K562 (cell line): Measurements from ENCODE around the gene LDB2. TPM values are rescaled to one million over a fixed set of nuclear protein-coding genes. Genes with fewer than 3 reads are reported as not detected.

ENCODE experiments used
- ATAC-seq: fragments of 200-7000 bp; cut with Tn5 transposase; 3 replicates; pipeline ENCODE4 v1.9.1; 2020; ENCODE audit warnings: moderate library complexity
- BruUV-seq: library from RNA; stranded (reverse); fragments of 400-500 nt; replicated peaks from 2 replicates; lab custom pipeline; 2021; lab: Mats Ljungman, UMichigan
- CTCF ChIA-PET: fragments of 300-600 bp; formaldehyde crosslinking; extraction: SDS; loops from one replicate; lab custom pipeline; 2021; ENCODE audit warnings: low intra/inter-chr PET ratio; lab: Yijun Ruan, JAX
- POLR2A ChIA-PET: fragments of 300-600, 350-650 bp; sonication (Branson Sonifier 250); formaldehyde crosslinking; extraction: SDS; loops from one replicate; lab custom pipeline; 2021; ENCODE audit warnings: antibody characterized with exemption, inconsistent platforms; lab: Yijun Ruan, JAX
- DNase-seq, 4 experiments: peaks; one replicate each; pipeline versions ENCODE4 v3.0.0 to v3.0.0-alpha.2; 2011 to 2018; ENCODE audit warnings: low spot score in 3 of 4, mixed read lengths in 3 of 4; ENCODE audit errors: extremely low read depth in 1 of 4
- FAIRE-seq: peaks from 2 replicates; lab custom pipeline; 2011; peaks lifted over from hg19 to GRCh38; lab: Jason Lieb, UNC
- H2AFZ ChIP-seq: 2 replicates; pipeline ENCODE4 v1.6.0; 2011; ENCODE audit warnings: low read depth, low read length, control low read depth, inconsistent platforms
- H3K27ac ChIP-seq: fragments of 200-600 bp; 3 replicates; pipeline ENCODE4 v1.8.0; 2011; ENCODE audit warnings: low read depth, mild to moderate bottlenecking, control low read depth, inconsistent platforms, low read length, moderate library complexity, mixed read lengths; ENCODE audit errors: extremely low read depth
- H3K27me3 ChIP-seq, 2 experiments: fragments of 300-600 bp in 1 of 2; 2 replicates in 1 of 2; 3 replicates in 1 of 2; pipeline versions ENCODE4 v1.6.0 to v1.8.0; 2011; ENCODE audit warnings: inconsistent platforms in 2 of 2, low read length in 2 of 2, mild to moderate bottlenecking in 1 of 2, mixed read lengths in 1 of 2, moderate library complexity in 1 of 2; ENCODE audit not compliant: control insufficient read depth in 2 of 2, insufficient read depth in 2 of 2
- H3K36me3 ChIP-seq: fragments of 300-600 bp; 3 replicates; pipeline ENCODE4 v1.8.0; 2011; ENCODE audit warnings: mild to moderate bottlenecking, low read length, inconsistent platforms; ENCODE audit not compliant: control insufficient read depth, insufficient read depth
- H3K4me1 ChIP-seq, 2 experiments: fragments of 200-600 bp in 1 of 2; replicated peaks in 1 of 2; 2 replicates in 1 of 2; 3 replicates in 1 of 2; pipeline versions ENCODE4 v1.5.1 to v1.8.0; 2011; ENCODE audit warnings: inconsistent platforms in 2 of 2, low read length in 2 of 2, mild to moderate bottlenecking in 1 of 2, mixed read lengths in 1 of 2, moderate library complexity in 1 of 2; ENCODE audit not compliant: control insufficient read depth in 2 of 2, insufficient read depth in 2 of 2
- H3K4me2 ChIP-seq: 2 replicates; pipeline ENCODE4 v1.6.1; 2011; ENCODE audit warnings: low read length, control low read depth, inconsistent platforms, mixed read lengths; ENCODE audit not compliant: insufficient read depth
- H3K4me3 ChIP-seq: fragments of 200-600 bp; sonication (generic), shearing (Covaris generic); 2 replicates; pipeline ENCODE4 v1.5.1; 2016; ENCODE audit warnings: control low read depth, inconsistent platforms
- H3K79me2 ChIP-seq: fragments of 200-600 bp; 3 replicates; pipeline ENCODE4 v1.8.0; 2011; ENCODE audit warnings: low read length, inconsistent platforms; ENCODE audit not compliant: control insufficient read depth, insufficient read depth
- H3K9ac ChIP-seq, 2 experiments: 2 replicates each; pipeline versions ENCODE4 v1.6.0 to v1.6.1; 2011; ENCODE audit warnings: low read depth in 2 of 2, low read length in 2 of 2, control low read depth in 1 of 2, inconsistent platforms in 1 of 2, mild to moderate bottlenecking in 1 of 2, mixed read lengths in 1 of 2; ENCODE audit not compliant: insufficient read depth in 1 of 2
- H3K9me1 ChIP-seq: one replicate; pipeline ENCODE4 v1.6.0; 2011; ENCODE audit warnings: inconsistent platforms, mild to moderate bottlenecking, low read length, moderate library complexity; ENCODE audit not compliant: control insufficient read depth, insufficient read depth
- H3K9me3 ChIP-seq: replicated peaks from 2 replicates; pipeline ENCODE4 v1.5.1; 2011; ENCODE audit warnings: low read depth, low read length, inconsistent platforms; ENCODE audit not compliant: control insufficient read depth, insufficient read depth
- H4K20me1 ChIP-seq: replicated peaks from 2 replicates; pipeline ENCODE4 v1.6.1; 2011; ENCODE audit warnings: low read length, inconsistent platforms, mixed read lengths; ENCODE audit not compliant: control insufficient read depth, insufficient read depth
- ADNP ChIP-seq: fragments of 200-800 bp; sonication (Bioruptor generic); IDR thresholded peaks from 2 replicates; pipeline ENCODE4 v1.6.1; 2016; ENCODE audit warnings: missing genetic modification characterization, missing compliant biosample characterization
- CREB3L1 ChIP-seq: fragments of 450-650 bp; IDR thresholded peaks from 2 replicates; pipeline ENCODE4 v1.6.1; 2014; ENCODE audit warnings: low read depth, mild to moderate bottlenecking, moderate library complexity, borderline replicate concordance
- CSDE1 ChIP-seq, 2 experiments: fragments of 450-650 bp; IDR thresholded peaks; 2 replicates each; pipeline ENCODE4 v1.6.1; 2016; ENCODE audit warnings: mild to moderate bottlenecking in 1 of 2
- EWSR1 ChIP-seq: fragments of 450-650 bp; IDR thresholded peaks from 2 replicates; pipeline ENCODE4 v1.6.1; 2018; ENCODE audit warnings: borderline replicate concordance, mild to moderate bottlenecking, low read depth, moderate library complexity; ENCODE audit not compliant: partially characterized antibody
- FOXM1 ChIP-seq, 2 experiments: fragments of 450-650 bp in 1 of 2; sonication (generic) in 1 of 2; formaldehyde crosslinking in 1 of 2; IDR thresholded peaks; 2 replicates each; pipeline versions ENCODE4 v1.6.1 to v1.9.0; 2017 to 2022; ENCODE audit warnings: low read depth in 2 of 2, mild to moderate bottlenecking in 2 of 2, missing genetic modification reagents in 1 of 2, moderate library complexity in 1 of 2
- HEY1 ChIP-seq: fragments of 250-450 bp; sonication (Bioruptor Pico); IDR thresholded peaks from 2 replicates; pipeline ENCODE4 v1.5.0; 2020; ENCODE audit warnings: mild to moderate bottlenecking, moderate library complexity, borderline replicate concordance
- NCOA6 ChIP-seq: fragments of 450-650 bp; IDR thresholded peaks from 2 replicates; pipeline ENCODE4 v1.6.1; 2017; ENCODE audit warnings: mild to moderate bottlenecking
- TRIM24 ChIP-seq, 2 experiments: fragments of 450-650 bp; IDR thresholded peaks; 2 replicates each; pipeline ENCODE4 v1.6.1; 2016
- TRIM28 ChIP-seq: fragments of 450-650 bp; IDR thresholded peaks from 2 replicates; pipeline ENCODE4 v1.6.1; 2017
- ZBTB1 ChIP-seq: sonication (generic); formaldehyde crosslinking; IDR thresholded peaks from 2 replicates; pipeline ENCODE4 v1.8.1; 2023; ENCODE audit warnings: missing genetic modification reagents, low read depth, mild to moderate bottlenecking, borderline replicate concordance
- ZKSCAN3 ChIP-seq: fragments of 250-450 bp; sonication (Bioruptor Pico); IDR thresholded peaks from 2 replicates; pipeline ENCODE4 v1.4.0; 2020
- WGBS: fragments of 100-300 bp; shearing (Covaris generic); methylation state at CpG from one replicate; pipeline ENCODE4 v1.1.6; 2016; ENCODE audit warnings: low coverage, mixed read lengths; ENCODE audit not compliant: insufficient coverage; ENCODE audit errors: missing lambda C conversion rate; 5-methylcytosine and 5-hydroxymethylcytosine counted together
- in situ Hi-C: fragments of 300-500 bp; cut with MboI; formaldehyde crosslinking; loops from 4 replicates; pipeline ENCODE4 v1.15.0; 2018; ENCODE audit warnings: inconsistent platforms, mixed read lengths
- intact Hi-C: fragments of 100-400 bp; cut with micrococcal nuclease; formaldehyde crosslinking; loops from 2 replicates; pipeline ENCODE4 v1.14.2; 2022
- polyA plus RNA-seq, 8 experiments: library from polyadenylated mRNA; depleted of rRNA in 4 of 8; stranded (reverse) in 5 of 8; unstranded in 3 of 8; fragments of >200 nt; fragmentation: Nextera tagmentation in 2 of 8; fragmentation: Illumina TruSeq in 1 of 8; extraction: Ambion mirVana in 2 of 8; extraction: Trizol in 1 of 8; gene quantifications; 2 replicates each; pipeline versions ENCODE4 v1.2.1 to v1.2.3, GENCODE V29; 2011 to 2014; ENCODE audit warnings: inconsistent platforms in 1 of 8, missing spikeins in 1 of 8
- total RNA-seq, 7 experiments: library from RNA; depleted of rRNA in 6 of 7; stranded (reverse); fragments of >200 nt in 6 of 7; fragmentation: Illumina TruSeq in 2 of 7; extraction: Trizol in 2 of 7; gene quantifications; 2 replicates each; pipeline versions ENCODE4 v1.2.1 to v1.2.3, GENCODE V29; 2011 to 2021; ENCODE audit warnings: low replicate concordance in 1 of 7
- TF ChIP-seq, protein P1 (sequence below): sonication (generic); formaldehyde crosslinking; IDR thresholded peaks from 2 replicates; pipeline ENCODE4 v1.8.0; 2023; ENCODE audit warnings: mild to moderate bottlenecking, missing genetic modification reagents

LDB2 gene
- total and polyA plus RNA-seq, 9 of the 15 experiments (the other 6 are each of a cell fraction or from before 2014, with no cell fraction given), result 0.10 to 0.20 TPM; not detected in 7

DNA sequence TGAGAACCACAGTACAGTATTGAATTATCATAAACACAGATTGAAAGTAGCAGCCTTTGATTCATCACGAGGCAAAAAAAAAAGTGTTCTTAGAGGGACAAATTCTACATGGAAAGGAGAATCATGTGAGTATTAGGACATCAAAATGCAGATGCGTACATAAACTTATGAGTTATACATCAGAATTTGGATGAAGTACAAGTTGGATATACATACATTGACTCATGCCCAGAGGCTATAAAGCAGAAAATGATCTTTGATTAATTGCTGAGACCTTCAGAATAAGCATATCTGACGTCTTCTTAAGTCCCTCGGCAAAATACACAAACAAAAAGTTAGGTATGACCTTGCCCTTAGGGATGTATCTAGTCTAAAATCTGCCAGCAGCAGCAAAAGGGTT lies 206.4 kb downstream of the LDB2 start (continued):
- no peak for TF ChIP-seq FOXM1 (IDR thresholded peaks at IDR 0.05; ENCODE audit: low read depth)
- TF ChIP-seq FOXM1 (CRISPR knock-in tag; IDR thresholded peaks at IDR 0.05; ENCODE audit: low read depth), result no peak
- no peak for TF ChIP-seq ZBTB1
- TF ChIP-seq ZKSCAN3 (CRISPR knock-in tag), result no peak
- no peak for TF ChIP-seq NCOA6

- ChIA-PET CTCF (no interaction called here), POLR2A (no interaction called here)
- no TSS peak for BruUV-seq
- no peaks in the 10 kb centered on the region for H3K9me1 ChIP-seq
- WGBS, result 0% methylated on average over 1 of the region's 1 CpG
- peaks cover 0 to 4% of the 10 kb centered on the region in 2 experiments; a peak in 2 of 5 replicates for H3K27me3 ChIP-seq
- ATAC-seq, result no peak
- H3K4me1 ChIP-seq, result no peaks in the 10 kb centered on the region
- in situ Hi-C loops (no loop called here), intact Hi-C loops (no loop called here)
- H2AFZ ChIP-seq, result no peak overlapping the region
- no peak overlapping the region for H3K9ac ChIP-seq
- no peak for DNase-seq
- no peak overlapping the region for H3K4me2 ChIP-seq
- H3K79me2 ChIP-seq, result no peaks in the 10 kb centered on the region
- H3K36me3 ChIP-seq, result no peaks in the 10 kb centered on the region
- H3K9me3 ChIP-seq, result no peaks in the 10 kb centered on the region
- FAIRE-seq, result no peak
- no peak overlapping the region for H3K27ac ChIP-seq
- no peaks in the 10 kb centered on the region for H4K20me1 ChIP-seq
- H3K4me3 ChIP-seq, result no peak overlapping the region
- TF ChIP-seq TRIM28, result no peak
- TF ChIP-seq, protein P1, sequence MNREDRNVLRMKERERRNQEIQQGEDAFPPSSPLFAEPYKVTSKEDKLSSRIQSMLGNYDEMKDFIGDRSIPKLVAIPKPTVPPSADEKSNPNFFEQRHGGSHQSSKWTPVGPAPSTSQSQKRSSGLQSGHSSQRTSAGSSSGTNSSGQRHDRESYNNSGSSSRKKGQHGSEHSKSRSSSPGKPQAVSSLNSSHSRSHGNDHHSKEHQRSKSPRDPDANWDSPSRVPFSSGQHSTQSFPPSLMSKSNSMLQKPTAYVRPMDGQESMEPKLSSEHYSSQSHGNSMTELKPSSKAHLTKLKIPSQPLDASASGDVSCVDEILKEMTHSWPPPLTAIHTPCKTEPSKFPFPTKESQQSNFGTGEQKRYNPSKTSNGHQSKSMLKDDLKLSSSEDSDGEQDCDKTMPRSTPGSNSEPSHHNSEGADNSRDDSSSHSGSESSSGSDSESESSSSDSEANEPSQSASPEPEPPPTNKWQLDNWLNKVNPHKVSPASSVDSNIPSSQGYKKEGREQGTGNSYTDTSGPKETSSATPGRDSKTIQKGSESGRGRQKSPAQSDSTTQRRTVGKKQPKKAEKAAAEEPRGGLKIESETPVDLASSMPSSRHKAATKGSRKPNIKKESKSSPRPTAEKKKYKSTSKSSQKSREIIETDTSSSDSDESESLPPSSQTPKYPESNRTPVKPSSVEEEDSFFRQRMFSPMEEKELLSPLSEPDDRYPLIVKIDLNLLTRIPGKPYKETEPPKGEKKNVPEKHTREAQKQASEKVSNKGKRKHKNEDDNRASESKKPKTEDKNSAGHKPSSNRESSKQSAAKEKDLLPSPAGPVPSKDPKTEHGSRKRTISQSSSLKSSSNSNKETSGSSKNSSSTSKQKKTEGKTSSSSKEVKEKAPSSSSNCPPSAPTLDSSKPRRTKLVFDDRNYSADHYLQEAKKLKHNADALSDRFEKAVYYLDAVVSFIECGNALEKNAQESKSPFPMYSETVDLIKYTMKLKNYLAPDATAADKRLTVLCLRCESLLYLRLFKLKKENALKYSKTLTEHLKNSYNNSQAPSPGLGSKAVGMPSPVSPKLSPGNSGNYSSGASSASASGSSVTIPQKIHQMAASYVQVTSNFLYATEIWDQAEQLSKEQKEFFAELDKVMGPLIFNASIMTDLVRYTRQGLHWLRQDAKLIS, result no peak
- no peak for TF ChIP-seq TRIM24 (IDR thresholded peaks at IDR 0.05)
- TF ChIP-seq EWSR1, result no peak
- TF ChIP-seq CREB3L1, result no peak
- no peak for TF ChIP-seq CSDE1 (IDR thresholded peaks at IDR 0.05)
- no peak for TF ChIP-seq HEY1 (CRISPR knock-in tag)
- no peak for TF ChIP-seq ADNP (tag)
Measured at GRCh38 chr4:16691450-16691849, 207.0 kb downstream of the LDB2 start.
